ENCODE measurements around the gene ASAH2.

Gene ASAH2

DNA sequence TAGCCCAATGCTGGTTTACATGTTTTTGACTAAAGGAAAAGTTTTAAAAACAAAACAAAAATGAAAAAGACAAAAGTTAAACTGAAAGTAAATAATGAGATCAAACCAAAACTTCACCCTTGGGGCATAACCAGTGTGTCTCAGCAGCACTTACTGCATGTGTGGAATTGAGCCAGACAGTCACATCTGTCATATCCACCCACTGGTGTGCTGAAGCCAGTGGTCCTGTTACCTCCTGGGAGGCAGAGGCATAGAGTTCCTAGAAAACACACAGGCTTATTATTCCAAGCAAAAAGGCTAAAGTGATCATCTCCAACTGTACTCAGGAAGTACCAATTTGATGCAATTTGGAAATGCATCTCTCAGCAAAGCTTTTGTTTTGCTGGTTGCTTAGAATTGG, 40.4 kb downstream of the ASAH2 start:
- DNase-seq (ENCODE audit: low read depth in 1 of 2, low spot score in 1 of 2) = no peak

All from activated T-helper 1 cell treated with anti-CD3 and anti-CD28 coated beads, Interleukin-2, amount 50 U/mL, for 16 hours (primary cell).